GM10248 (cell line): ENCODE data around the gene LMCD1.

Source experiments
- CTCF ChIA-PET: fragments of 300-600 bp; sonication (Branson Sonifier 250); formaldehyde crosslinking; extraction: SDS; loops from one replicate; lab custom pipeline; 2021; ENCODE audit warnings: antibody characterized with exemption; lab: Yijun Ruan, JAX
- POLR2A ChIA-PET: fragments of 350-650 bp; sonication (Branson Sonifier 250); formaldehyde crosslinking; extraction: SDS; loops from one replicate; lab custom pipeline; 2020; ENCODE audit warnings: antibody characterized with exemption; lab: Yijun Ruan, JAX
- DNase-seq: peaks from one replicate; pipeline ENCODE4 v3.0.0; 2012; ENCODE audit errors: extremely low spot score
- TF ChIP-seq, protein P1 (sequence below): IDR thresholded peaks from 2 replicates; pipeline ENCODE4 v1.5.1; 2012; ENCODE audit warnings: mild to moderate bottlenecking, low read depth; ENCODE audit errors: extremely low read depth, missing control alignments, control extremely low read depth

The LMCD1 gene

DNA sequence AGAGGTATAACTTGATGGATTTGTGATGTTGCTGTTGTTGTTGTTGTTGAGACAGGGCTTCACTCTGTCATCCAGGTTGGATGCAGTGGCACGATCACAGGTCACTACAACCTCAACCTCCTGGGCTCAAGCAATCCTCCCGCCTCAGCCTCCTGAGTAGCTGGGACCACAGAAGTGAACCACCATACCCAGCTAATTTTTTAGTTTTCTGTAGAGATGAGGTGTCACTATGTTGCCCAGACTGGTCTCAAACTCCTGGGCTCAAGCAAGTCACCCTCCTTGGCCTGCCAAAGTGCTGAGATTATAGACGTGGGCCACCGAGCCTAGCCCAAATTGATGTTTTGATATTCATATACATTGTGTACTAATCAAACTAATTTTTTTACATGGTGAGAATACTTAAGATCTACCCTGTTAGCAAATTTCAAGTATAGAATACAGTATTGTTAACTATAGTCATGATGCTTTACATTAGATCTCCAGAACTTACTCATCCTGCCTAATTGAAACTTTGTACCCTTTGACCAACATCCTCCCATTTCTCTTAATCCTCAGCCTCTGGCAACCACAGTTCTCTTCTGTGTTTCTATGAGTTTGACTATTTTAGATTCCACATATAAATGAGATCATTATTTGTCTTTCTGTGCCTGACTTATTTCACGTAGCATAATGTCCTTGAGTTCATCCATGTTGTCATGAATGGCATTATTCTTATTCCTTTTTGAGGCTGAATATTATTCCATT is 23.2 kb downstream of the LMCD1 start:
- POLR2A ChIA-PET: no interaction called here
- DNase-seq: no peak
- CTCF ChIA-PET: interaction anchor here (0.8 to 1.9 kb wide), 3 partner anchors 11 to 20 kb away, joined by 3 to 4 read pairs (median 3); no protein-coding TSS in a partner anchor
- TF ChIP-seq, protein P1, sequence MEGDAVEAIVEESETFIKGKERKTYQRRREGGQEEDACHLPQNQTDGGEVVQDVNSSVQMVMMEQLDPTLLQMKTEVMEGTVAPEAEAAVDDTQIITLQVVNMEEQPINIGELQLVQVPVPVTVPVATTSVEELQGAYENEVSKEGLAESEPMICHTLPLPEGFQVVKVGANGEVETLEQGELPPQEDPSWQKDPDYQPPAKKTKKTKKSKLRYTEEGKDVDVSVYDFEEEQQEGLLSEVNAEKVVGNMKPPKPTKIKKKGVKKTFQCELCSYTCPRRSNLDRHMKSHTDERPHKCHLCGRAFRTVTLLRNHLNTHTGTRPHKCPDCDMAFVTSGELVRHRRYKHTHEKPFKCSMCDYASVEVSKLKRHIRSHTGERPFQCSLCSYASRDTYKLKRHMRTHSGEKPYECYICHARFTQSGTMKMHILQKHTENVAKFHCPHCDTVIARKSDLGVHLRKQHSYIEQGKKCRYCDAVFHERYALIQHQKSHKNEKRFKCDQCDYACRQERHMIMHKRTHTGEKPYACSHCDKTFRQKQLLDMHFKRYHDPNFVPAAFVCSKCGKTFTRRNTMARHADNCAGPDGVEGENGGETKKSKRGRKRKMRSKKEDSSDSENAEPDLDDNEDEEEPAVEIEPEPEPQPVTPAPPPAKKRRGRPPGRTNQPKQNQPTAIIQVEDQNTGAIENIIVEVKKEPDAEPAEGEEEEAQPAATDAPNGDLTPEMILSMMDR: no peak

DNA sequence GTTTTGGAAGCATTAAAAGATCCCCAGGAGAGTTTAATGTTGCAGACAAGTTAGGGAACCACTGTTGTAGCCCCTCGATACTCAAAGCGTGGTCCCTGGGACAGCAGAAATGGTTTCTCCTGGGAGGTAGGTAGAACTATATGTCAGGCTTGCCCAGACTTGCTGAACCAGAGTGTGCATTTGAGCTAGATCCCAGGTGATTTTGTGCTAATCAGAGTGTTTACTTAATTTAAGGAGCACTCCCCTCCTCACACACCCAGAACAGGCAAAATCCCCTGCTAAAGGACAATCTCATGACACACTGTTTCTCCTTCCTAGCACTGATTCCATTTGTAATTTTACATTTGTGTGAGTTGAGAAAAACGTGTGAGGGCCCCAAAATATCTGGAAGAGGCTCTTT is 24.3 kb downstream of the LMCD1 start:
- DNase-seq: no peak
- TF ChIP-seq, protein P1: no peak
- ChIA-PET CTCF (interaction anchor here (1.7 kb wide), 1 partner anchor 21 kb away, joined by 5 read pairs; no protein-coding TSS in a partner anchor), POLR2A (no interaction called here)

DNA sequence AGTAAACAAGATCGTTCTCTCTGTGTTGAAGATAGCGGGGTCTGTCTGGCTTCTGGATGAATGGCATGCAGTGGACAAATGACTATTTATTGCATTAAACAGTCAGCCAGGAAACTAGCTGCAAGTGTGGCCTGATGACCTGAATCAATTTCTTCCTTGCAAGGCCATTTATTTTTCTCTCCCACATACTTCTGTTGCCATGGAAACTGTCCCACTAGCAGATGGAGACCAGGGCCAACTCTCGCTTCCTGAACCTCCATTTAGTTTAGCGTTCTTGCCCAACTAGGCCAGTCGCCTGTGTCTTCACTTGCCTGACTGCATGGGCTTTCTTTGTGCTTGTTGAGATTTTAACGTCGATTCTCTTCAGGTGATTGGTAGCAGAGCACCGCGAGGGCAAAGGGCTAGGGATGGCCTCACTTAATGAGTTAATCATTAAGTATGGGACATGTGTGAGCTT is 27.6 kb downstream of the LMCD1 start:
- DNase-seq: no peak
- ChIA-PET POLR2A (no interaction called here), CTCF (no interaction called here)

DNA sequence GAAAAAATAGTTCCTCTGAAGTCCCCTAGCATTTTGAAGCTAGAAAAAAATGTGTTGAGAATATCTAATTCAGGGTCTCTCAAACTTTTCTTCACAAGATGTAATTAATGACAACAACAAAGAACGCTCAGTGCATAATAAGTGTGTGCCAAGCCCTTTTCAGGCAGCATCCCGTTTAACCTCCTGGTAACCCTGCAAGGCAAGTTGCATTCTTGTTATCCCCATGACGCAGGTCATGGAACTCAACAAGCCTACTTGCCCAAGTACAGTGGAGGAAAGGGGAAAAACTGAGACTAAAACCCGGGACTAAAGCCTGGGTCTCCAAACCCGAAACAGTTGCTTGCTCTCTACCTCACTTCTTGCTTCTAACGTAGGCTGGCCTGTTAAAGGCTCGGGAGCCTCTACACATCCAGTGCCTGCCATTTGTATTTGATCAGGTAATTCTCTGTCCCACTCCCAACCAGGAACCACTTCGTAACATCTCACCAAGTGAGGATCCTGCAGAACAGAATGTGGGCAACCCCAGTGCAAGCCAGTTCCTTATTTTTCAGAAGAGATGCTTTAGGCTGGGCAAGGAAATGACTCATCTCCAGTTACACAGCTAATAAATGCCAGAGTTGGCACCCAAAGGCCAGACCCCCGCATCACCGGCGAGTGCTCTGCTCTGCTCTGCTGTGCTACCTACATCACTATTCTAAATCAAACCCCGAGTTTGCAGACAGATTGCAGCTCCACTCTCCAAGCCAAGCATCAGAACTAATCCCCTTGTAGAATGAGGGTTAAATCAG is 28.3 kb downstream of the LMCD1 start:
- ChIA-PET CTCF (interaction anchor here (1.0 kb wide), 1 partner anchor 11 kb away, joined by 3 read pairs; no protein-coding TSS in a partner anchor), POLR2A (no interaction called here)

More for the DNA sequence above, 27.6 kb downstream of the LMCD1 start:
- TF ChIP-seq, protein P1: no peak

DNA sequence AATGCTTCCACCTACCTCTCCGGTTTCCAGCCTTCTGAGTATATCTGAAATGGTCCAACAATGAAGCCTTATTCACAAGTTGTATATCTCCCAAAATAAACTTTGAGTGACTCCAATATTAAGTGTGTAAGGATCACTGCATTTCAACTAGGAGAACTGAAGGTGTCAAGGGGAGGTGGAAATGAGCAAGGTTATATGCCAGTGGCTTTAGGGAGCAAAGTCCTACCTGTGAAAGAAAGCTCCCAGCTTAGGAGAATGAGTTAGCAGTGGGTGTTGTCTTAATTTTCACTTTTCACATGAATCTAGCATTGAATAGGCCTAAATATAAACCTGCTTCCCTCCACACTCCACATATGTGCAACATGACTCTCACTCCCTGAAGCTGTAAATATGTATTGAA is 29.0 kb downstream of the LMCD1 start:
- DNase-seq: no peak
- ChIA-PET CTCF (interaction anchor here (1.0 kb wide), 1 partner anchor 10 kb away, joined by 3 read pairs; no protein-coding TSS in a partner anchor), POLR2A (no interaction called here)
- TF ChIP-seq, protein P1: no peak

More for the DNA sequence above, 28.3 kb downstream of the LMCD1 start:
- TF ChIP-seq, protein P1: no peak
- no peak for DNase-seq

DNA sequence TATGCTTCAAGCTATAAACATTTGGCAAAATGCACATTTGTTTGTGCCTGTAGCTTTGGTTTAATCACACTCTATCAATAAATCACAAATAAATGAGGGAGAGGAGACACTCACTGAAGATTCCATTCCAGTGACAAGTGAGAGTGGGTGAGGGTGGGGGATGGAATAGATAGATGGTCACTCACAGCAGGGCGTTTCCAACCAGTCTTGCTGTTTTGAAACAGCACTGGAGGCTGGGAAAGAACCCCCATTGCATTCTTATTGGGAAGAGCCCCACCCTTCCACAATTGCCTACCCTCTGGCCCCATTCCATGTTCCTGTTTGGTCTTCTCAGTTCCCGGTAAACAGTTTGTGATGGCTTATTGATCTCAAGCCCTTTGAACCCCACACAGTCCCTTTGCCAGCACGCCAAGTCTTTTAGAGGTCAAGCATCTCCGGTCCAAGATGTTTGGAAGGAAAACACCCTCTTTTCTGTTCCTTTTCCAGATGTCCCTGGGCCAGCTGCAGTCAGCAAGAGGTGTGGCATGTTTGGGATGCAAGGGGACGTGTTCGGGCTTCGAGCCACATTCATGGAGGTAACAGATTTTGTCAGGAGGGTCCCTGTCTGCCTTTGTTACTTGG is 30.7 kb downstream of the LMCD1 start:
- ChIA-PET POLR2A (no interaction called here), CTCF (interaction anchor here (1.2 kb wide), 1 partner anchor 31 kb away, joined by 3 read pairs; no protein-coding TSS in a partner anchor)
- DNase-seq: no peak
- TF ChIP-seq, protein P1: no peak
